KOPT-K1 (cell line): ENCODE data around the gene PDE8A.

ENCODE experiments used
- H3K27ac ChIP-seq: fragments of 200-600 bp; sonication (generic); 2 replicates; pipeline ENCODE4 v1.5.1; 2016; ENCODE audit warnings: antibody characterized with exemption, mild to moderate bottlenecking, low read depth, low read length; ENCODE audit not compliant: poor library complexity, severe bottlenecking
- H3K36me3 ChIP-seq: fragments of 200-600 bp; sonication (generic); 2 replicates; pipeline ENCODE4 v1.5.1; 2017; ENCODE audit warnings: antibody characterized with exemption, mild to moderate bottlenecking, low read length, moderate library complexity; ENCODE audit not compliant: insufficient read depth
- H3K9me3 ChIP-seq: fragments of 200-600 bp; sonication (generic); 2 replicates; pipeline ENCODE4 v1.5.1; 2017; ENCODE audit warnings: antibody characterized with exemption, low read length, mild to moderate bottlenecking; ENCODE audit not compliant: insufficient read depth, poor library complexity, severe bottlenecking

Gene PDE8A

DNA sequence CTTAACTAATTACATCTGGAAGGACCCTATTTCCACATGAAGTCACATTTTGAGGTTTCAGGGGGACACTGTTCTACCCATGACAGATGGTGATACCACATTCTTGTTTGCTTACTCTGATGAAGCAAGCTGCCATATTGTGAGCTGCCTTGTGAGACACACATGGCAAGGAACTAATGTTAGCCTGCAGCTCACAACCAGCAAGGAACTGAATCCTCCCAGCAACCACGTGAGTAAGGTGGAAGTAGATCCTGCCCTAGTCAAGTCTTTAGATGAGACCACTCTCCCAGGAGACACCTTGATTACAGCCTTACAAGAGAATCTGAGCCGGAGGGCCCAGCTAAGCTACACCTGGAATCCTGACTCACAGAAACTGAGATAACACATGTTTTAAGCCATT lies 160.1 kb downstream of the PDE8A start:
- peaks cover 16% of the 10 kb centered on the region; the same call in 1 of the 2 replicates for H3K36me3 ChIP-seq
- H3K27ac ChIP-seq = no peak overlapping the region
- H3K9me3 ChIP-seq = no peaks in the 10 kb centered on the region

DNA sequence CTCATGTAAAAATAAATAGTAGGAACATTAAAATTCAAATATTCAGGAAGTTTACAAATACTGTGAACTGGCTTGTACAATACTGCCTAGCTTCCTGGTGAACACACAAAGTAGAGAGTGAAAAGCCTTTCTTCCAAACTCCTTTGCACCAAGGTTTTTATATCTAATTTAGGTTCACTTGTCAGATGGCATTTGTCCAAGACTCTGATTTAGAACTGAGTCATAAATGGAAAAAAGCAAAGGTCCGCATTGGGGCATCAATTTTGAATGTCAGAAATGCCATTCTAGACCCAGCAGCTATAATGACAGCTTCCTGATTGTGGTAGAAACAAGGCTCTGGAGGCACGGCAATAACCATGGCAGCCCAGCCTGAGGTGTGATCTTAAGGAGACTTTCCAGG lies 160.7 kb downstream of the PDE8A start:
- peaks cover 13% of the 10 kb centered on the region; the same call in 1 of the 2 replicates for H3K36me3 ChIP-seq
- no peak overlapping the region for H3K27ac ChIP-seq

DNA sequence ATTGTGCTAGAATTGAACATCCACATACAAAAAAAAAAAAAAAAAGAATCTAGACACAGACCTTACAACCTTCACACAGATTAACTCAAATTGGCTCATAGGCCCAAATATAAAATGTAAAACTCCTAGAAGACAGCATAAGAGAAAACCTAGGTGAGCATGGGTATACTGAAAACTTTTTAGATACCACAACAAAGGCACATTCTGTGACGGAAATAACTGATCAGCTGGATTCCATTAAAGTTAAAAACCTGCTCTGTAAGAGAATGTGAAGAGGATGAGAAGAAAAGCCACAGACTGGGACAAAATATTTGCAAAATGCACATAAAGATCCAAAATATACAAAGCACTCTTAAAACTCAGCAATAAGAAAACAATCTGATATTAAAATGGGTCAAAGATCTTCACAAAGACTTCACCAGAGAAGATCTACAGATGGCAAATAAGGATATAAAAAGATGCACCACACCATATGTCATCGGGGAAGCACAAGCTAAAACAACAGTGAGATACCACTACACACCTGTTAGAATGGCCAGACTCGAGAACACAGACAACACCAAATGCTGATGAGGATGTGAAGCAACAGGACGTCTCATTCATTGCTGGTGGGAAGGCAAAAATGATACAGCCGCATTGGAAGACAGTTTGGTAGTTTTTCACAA lies 167.9 kb downstream of the PDE8A start:
- Histone ChIP-seq H3K27ac (peak overlapping the region; percentile 42), H3K36me3 (no peaks in the 10 kb centered on the region), H3K9me3 (no peaks in the 10 kb centered on the region)

More for the DNA sequence above, 160.7 kb downstream of the PDE8A start:
- no peaks in the 10 kb centered on the region for H3K9me3 ChIP-seq

DNA sequence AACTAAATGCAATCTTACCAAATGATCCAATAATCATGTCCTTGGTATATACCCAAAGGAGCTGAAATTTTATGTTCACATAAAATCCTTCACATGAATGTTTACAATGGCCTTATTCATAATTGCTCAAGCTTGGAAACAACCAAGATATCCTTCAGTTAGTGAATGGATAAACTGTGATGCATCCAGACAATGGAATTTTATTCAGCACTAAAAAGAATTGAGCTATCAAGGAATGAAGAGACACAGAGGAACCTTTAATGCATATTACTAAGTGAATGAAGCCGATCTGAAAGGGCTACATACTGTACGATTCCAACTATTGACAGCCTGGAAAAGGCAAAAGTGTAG lies 168.4 kb downstream of the PDE8A start:
- H3K27ac ChIP-seq = peak overlapping the region; percentile 42
- H3K9me3 ChIP-seq = no peaks in the 10 kb centered on the region
- H3K36me3 ChIP-seq = no peaks in the 10 kb centered on the region

DNA sequence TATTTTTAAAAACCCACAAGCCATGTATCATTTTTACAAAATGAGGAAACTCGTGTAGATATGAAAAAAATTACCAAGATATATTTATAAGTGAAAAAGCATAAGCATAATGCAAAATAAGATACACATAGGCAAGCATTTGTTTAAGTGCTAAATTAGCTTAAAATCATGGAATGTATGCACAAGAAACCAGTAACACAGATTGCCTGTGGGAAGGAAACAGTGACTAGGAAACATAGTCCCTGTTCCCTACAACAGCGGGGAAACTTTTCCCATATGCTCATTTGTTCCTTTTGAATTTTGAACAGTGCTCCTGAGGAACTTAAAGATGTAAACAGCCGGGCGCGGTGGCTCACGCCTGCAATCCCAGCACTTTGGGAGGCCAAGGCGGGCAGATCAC lies 169.5 kb downstream of the PDE8A start:
- Histone ChIP-seq H3K27ac (no peak overlapping the region), H3K9me3 (no peaks in the 10 kb centered on the region), H3K36me3 (no peaks in the 10 kb centered on the region)

DNA sequence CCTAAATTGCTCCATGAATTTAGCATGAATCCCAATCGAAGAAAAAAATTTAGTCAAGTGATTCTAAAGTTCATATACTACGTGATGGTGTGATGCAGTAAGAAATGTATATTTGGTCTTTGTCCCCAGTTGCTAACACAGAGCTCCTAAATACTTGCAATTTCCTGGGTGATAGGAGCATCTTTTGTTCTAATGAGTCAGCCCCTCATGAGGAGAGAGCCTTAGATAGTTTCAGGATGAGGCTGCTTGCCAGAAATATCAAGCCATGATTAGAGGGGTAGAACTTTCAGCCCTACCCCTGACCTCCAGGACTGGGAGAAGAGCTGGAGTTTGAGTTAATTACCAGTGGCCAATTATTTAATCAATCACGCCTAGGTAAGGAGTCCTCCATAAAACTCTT lies 170.2 kb downstream of the PDE8A start:
- Histone ChIP-seq H3K9me3 (no peaks in the 10 kb centered on the region), H3K36me3 (no peaks in the 10 kb centered on the region), H3K27ac (no peak overlapping the region)

DNA sequence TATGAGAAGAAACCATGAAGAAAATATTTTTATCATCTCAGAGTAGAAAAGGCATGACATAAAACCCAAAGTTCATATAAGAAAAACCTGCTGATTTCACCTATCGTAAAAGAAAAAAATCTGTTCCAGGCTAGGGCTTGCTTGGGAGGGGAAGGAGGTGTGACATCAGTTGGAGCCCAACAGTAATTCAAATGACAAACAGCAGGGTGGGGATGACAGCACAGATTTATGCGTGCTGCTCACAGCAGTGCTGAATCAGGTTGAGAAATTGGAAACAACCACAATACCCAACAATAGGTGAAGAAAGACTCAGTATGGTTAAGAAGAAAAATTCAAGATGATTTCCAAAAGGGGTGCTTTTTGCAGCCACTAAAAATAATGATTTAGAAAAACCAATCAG lies 172.4 kb downstream of the PDE8A start:
- Histone ChIP-seq H3K9me3 (no peaks in the 10 kb centered on the region), H3K36me3 (no peaks in the 10 kb centered on the region), H3K27ac (no peak overlapping the region)

DNA sequence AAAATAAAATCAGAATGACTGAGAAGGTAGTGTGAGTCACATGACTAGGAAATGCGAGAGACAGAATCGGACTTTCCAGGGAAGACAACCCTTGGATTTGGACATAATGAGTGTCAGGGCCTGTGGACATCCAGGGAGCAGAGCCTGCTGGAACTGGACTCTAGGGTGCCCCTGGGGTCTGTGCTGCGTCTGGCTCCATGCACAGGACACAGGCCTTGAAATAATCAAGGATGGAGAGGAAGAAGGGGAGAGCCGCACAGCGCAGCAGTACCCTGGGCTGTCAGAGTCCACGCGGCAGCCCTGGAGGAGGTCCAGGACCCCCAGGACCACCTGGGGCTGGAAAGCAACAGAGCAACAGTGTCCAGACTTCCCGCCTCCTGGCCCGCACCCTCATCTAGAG lies 173.7 kb downstream of the PDE8A start:
- Histone ChIP-seq H3K27ac (no peak overlapping the region), H3K9me3 (no peaks in the 10 kb centered on the region), H3K36me3 (no peaks in the 10 kb centered on the region)

DNA sequence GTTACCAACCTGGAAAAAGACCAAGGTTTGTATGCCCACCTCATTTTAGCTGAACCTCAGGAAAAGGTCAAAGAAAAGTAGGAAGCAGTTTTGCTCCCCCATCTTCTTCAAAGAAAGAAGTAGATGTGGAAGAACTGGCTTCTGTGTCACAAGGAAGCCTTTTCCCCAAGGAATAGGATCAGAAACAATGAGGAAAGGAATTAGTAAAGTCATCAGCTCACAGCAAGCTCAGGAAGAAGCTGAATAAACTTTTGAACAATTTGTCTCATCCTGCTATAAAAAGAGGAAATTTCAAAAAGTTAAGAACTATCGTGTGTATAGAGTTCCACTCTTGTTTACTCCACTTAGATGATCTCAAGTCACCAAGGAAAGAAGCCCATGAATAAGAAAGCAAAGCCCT lies 174.2 kb downstream of the PDE8A start:
- Histone ChIP-seq H3K36me3 (no peaks in the 10 kb centered on the region), H3K9me3 (no peaks in the 10 kb centered on the region), H3K27ac (no peak overlapping the region)

DNA sequence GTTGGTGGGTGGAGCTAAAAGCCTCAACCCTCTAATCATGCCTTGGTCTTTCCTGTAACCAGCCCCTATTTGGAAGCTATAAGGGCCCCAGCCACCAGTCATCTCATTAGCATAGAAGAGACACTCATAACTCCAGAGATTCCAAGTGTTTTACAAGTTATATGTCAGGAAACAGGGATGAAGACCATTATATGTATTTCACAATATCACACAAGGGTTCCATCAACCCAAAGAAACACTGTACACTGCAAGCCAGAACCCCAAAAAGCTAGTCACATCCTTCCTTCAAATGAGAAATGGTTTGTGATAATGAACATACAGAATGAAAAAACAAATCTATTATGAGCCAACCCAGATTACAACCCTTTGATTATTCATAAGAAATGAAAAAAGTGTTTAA lies 175.7 kb downstream of the PDE8A start:
- Histone ChIP-seq H3K9me3 (no peaks in the 10 kb centered on the region), H3K36me3 (no peaks in the 10 kb centered on the region), H3K27ac (no peak overlapping the region)

DNA sequence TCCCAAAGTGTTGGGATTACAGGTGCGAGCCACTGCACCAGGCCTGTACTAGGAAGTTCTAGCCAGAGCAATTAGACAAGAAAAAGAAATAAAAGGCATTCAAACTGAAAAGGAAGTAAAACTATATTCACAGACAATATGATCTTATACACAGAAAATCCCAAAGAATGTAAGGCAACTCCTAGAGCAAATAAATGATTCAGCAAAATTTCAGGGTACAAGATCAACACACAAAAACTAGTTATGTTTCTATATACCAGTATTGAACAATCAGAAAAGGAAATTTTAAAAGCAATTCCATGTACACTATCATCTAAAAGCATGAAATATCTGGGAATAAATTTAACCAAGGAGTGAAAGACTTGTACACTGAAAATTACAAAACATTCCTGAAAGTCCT lies 180.6 kb downstream of the PDE8A start:
- Histone ChIP-seq H3K36me3 (no peaks in the 10 kb centered on the region), H3K27ac (no peak overlapping the region), H3K9me3 (no peaks in the 10 kb centered on the region)

DNA sequence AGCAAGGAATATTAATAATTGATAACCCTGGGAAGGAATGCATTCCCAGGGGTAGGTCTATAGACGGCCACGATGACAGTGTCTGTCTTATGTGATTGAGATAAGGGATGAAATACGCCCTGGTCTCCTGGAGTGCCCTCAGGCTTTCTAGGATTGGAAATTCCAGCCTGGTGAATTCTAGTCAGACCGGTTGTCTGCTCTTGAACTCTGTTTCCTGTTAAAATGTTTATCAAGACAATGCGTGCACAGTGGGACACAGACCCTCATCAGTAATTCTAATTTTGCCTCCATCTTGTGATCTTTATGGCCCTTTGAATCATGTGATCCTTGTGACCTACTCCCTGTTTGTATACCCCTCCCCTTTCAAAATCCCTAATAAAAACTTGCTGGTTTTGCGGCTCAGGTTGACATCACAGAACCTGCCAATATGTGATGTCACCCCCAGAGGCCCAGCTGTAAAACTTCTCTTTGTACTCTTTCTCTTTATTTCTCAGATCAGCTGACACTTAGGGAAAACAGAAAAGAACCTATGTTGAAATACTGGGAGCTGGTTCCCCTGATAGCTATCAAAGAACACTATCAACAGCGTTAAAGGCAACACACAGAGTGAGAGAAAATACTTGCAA lies 183.3 kb downstream of the PDE8A start:
- Histone ChIP-seq H3K36me3 (no peaks in the 10 kb centered on the region), H3K9me3 (no peaks in the 10 kb centered on the region), H3K27ac (no peak overlapping the region)

DNA sequence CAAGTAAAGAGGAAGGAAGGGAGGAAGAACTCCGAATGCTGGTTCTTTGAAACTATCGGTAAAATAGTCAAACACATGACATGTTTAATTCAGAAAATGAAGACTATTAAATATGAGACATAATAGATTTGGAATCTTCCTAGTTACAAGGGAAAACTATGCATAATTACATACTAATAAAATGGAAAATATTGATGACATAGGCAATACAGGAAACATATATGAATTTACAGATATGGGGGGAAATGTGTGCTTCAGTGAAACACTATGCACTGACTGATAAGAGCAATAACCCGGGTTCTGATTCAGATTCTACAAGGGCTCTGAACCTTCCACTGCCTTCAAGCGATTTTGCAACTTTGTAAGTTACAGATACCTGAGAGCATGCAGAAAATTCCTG lies 185.9 kb downstream of the PDE8A start:
- no peaks in the 10 kb centered on the region for H3K36me3 ChIP-seq
- H3K27ac ChIP-seq = no peak overlapping the region
- peaks cover 20% of the 10 kb centered on the region for H3K9me3 ChIP-seq

DNA sequence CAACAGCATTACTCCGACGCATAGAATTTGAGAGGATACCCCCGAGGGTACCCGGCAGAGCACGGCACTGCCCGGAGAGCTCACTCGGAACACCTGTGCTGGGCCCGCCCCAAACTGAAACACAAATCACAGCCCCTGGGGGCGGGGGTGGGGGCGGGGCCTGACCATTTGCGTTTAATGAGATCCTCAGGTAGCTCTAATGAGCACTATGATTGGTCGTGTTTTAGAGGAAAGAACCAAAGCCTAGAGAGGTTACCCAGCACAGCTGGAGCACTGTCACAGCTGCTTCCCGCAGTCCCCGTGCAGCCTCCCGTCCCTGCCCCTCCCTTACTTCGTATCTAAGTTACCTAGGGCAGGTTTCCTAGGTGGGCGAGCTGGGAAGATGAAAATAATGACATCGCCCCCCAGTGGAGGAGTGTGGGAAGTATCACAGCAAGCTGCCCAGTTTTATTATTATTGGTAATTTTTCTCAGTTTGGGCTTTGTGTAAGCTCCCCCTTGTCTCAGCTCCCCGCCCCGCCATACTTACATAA lies 187.1 kb downstream of the PDE8A start:
- Histone ChIP-seq H3K9me3 (peaks cover 25% of the 10 kb centered on the region), H3K27ac (no peak overlapping the region), H3K36me3 (no peaks in the 10 kb centered on the region)

DNA sequence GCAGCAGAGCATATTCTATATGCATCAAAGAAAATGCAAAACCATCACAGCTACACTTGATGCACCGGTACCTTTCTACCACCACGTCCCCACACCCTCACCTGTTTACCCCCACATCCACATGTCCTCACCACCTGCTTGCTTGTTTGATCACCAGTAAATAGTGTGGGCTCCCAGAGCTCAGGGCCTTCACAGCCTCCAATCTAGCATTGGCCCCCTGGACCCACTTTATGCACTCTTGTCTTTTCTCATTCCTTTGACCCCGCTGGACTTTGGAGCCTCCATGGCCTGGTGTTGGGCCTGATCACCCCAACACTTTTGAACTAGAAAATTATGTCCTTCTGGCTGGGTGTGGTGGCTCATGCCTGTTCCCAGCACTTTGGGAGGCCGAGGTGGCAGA lies 190.1 kb downstream of the PDE8A start:
- Histone ChIP-seq H3K27ac (no peak overlapping the region), H3K36me3 (no peaks in the 10 kb centered on the region), H3K9me3 (peaks cover 25% of the 10 kb centered on the region)
